HG03520 (cell line): ENCODE data around the gene UPB1.
"Not testable (repeated sequence)": the region's sequence is repeated elsewhere in the genome, so short reads cannot be mapped to it uniquely, and the experiment has no call there.

Experiments
- ATAC-seq: cut with Tn5 transposase; IDR thresholded peaks from one replicate; pipeline ENCODE4 v1.9.1; 2021; ENCODE audit warnings: mild to moderate bottlenecking, moderate library complexity; ENCODE audit not compliant: unreplicated experiment

UPB1 gene

DNA sequence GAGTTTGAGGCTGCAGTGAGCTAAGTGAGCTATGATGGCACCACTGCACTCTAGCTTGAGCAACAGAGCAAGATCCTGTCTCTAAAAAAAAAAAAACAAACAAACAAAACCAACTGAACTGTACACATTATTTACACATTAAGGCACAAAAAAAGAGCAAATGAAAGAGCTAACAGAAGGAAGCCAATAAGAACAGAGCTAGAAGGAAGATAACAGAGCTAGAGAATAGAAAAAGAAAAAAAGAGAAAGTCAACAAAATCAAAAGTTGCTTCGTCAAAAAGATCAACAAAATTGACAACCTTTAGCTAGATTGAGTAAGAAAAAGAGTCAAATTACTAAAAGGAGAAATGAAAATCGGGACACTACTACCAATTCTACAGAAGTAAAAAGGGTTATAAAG, 34.8 kb downstream of the UPB1 start:
- ATAC-seq: no peak

- not testable (repeated sequence) for ATAC-seq
Observed at GRCh38 chr22:24530968-24531367, 35.8 kb downstream of the UPB1 start.

DNA sequence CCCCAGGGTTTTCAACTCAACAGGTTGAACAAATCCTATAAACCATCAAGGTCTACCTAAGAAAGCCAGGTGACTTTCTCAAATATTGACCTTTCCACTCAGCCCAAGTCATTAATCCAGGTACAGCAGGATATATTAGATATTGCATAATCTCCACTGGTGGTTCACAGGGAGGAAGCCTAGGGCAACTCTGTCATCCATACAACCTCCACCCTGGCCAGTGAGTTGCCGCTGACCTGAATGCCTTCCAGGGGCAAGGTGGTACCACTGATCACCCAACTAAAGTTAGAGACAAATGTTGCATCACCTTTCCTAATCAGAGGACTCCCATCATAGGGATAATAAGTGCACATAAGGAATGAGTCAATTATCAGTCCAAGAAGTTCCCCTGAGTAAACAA, 36.9 kb downstream of the UPB1 start:
- no peak for ATAC-seq

- ATAC-seq: no peak
Observed at GRCh38 chr22:24535348-24535747, 40.2 kb downstream of the UPB1 start.

GRCh38 chr22:24536089-24536488, 41.0 kb downstream of the UPB1 start:
- no peak for ATAC-seq

- no peak for ATAC-seq
Observed at GRCh38 chr22:24540470-24540869, 45.3 kb downstream of the UPB1 start.

GRCh38 chr22:24541681-24542515, 46.8 kb downstream of the UPB1 start:
- no peak for ATAC-seq

DNA sequence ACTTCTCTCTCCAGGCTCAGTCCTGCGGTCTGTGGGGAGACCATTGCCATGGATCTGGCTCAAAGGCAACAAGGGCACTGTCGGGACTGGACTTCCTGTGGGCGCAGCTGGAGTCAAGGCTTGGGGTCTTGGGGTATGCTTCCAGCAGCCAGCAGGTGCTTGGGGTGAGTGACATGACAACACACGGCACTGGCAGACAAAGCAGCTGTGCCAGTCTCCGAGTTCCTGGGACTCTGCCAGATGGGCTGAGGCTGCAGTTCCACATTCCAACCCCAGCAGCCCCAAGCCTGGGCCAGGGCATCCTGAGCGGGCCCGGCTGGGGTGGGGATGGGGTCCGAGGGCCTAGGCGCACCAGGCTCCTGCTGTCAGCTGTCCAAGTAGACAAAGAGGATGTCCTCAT, 47.5 kb downstream of the UPB1 start:
- no peak for ATAC-seq

DNA sequence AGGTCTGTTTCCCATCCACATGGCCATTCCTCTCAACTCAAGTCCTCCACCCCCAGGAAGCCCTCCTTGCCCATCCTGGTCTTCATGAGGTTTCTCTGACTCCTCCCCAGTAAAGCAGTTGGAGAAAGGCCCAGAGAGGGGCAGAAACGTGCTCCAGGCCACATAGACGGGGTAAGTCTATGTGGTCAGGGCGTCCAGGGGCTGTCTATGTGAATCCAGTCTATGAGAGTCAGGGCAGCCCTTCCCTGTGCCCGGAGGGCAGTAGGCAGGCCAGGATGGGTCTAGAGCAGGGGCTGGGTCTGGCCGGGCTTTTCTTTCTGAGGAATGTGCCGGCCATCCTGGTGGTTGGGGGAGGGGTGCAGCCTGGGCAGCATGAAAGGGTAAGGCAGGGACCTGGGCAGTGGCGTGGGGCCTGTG, 48.1 kb downstream of the UPB1 start:
- no peak for ATAC-seq

GRCh38 chr22:24543679-24544243, 48.6 kb downstream of the UPB1 start:
- no peak for ATAC-seq

DNA sequence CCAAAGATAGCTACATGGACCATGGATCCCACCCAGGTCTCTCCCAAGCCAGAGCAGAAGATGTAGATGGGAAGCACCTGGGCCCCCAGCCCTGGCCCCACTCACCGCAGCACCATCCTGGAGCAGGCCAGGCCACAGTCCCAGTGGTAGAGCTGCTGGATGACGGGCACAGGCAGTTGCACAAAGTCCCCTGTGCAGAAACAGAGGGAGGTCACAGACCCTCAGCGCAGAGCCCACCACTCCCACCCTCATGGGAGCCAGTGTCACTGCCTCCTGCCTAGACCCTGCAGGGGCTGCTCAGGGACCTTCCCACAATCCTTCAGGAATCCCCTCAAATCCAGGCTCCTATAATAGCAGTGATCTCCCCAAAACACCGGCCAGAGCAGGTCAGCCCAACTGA, 53.7 kb downstream of the UPB1 start:
- ATAC-seq: no peak

DNA sequence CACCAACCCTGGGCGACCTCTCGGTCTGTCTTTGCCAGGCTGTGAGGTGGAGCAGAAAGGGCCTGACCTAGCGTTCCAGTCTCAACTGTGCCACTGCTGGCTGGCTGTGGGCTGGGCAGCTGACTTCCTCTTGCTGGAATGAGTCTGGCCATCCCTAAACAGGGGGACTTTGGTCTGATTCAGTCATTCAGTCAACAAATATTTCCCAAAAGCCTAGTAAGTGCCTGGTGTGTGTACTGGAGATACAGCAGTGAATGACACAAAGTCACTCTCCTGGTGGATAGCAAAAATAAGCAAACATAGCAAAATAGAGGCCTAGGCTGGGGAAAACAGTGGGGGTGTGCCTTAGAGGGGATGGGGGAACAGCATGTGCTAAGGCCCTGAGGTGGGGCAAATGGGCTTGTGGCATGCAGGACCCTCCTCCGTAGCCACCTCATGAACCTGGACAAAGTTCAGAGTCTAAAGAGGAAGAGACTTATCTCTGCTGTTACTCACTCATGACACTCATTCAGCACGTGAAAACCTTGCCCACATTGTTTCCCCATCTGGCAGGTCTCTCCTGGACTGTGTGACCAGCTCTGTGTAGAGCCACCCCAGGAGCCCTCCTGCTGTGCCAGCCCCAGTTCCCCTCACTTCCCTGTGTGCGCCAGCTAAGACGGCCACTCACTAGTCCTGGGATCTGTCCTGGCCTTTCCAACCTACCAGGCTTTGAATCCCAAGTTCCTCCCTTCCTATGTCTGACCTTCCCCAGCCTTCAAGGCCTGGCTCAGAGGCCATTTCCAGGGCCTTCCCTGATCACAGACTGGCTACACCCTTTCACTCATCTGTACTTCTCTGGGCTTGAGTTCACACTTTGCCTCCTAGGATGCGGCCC, 55.1 kb downstream of the UPB1 start:
- no peak for ATAC-seq

DNA sequence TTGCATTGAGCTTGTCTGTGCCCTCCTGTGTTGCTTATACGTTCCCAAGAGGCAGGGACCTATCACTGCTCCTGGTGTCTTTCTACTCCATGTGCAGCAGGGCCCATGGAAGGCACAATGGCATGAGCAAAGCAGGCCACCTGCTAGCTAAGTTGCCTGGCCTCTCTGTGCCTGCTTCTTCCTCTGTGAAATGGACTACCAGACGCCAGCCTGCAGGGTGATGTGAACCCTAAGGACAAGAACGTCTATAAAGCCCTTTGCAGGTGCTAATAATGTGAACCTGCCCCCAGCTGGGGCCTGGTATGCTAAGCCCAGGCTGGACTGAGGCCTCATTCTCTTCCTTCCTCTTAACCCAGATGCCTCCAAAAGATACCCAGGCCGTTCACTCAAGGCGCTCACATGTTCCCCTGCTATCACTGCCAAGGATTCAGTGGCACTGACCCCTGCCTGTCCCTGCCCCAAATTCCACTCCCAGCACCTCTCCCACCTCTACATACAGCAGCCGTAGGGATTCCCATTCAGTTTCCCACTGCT, 55.8 kb downstream of the UPB1 start:
- ATAC-seq: no peak

DNA sequence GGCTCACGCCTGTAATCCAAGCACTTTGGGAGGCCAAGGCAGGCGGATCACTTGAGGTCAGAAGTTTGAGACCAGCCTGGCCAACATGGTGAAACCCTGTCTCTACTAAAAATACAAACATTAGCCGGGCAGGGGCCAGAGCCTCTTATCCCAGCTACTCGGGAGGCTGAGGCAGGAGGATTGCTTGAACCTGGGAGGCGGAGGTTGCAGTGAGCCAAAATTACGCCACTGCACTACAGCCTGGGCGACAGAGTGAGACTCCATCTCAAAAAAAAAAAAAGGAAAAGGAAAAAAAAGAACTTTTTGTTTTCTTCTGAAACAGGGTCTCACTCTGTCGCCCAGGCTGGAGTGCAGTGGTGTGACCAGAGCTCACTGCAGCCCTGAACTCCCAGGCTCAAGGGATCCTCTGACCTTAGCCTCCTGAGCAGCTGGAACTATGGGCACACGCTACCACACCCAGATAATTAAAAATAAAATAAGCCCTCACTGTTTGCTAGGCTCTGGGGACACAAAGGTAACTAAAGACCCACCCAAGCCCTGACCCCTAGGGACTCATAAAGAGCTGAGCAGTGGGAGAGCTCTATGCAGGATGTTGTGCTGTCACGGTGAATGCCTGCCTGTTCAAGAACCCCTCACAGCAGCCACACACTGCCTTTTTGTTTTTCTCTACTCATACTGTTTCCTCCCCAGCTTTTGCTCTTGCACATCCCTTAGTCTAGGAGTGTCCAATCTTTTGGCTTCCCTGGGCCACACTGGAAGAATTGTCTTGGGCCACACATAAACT, 57.6 kb downstream of the UPB1 start:
- not testable (repeated sequence) for ATAC-seq

DNA sequence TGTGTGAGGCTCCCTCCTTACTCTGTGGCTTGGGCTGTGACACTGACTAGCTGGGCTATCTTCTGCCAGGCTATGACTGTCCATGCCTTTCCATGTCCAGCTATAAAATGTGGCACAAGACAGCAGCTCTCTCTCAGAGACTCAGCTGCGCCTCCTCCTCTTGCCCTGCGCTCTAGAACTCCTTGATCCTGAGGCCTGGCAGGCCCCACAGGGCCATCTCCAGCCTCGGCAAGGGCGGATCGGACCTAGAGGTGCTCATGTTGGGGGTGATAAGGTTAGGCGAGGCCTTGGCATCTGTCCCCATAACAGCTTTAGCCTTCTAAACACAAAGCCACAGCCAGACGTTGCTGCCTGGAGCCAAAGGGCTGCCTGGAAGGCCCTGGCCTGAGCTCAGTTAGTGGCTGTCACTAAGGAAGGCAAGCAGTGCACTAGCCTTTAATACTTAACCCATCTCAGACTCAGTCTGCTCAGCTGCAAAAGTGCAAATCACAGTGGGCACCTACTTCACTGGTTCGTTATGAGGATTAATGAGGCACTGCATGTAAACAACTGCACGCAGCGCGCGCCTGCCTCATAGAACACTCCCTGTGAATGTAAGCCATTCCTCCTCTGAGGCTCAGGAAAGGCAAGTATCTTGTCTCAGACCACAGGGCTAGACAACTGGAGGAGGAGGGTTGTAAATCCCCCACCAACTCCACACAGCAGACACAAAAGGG, 58.6 kb downstream of the UPB1 start:
- ATAC-seq: no peak

GRCh38 chr22:24554313-24555164, 59.4 kb downstream of the UPB1 start, which contains the start of gene GUCD1:
GUCD1 (minus strand) TSS chr22:24555138; CDS start chr22:24554991, 147 bp downstream.
- no peak for ATAC-seq

DNA sequence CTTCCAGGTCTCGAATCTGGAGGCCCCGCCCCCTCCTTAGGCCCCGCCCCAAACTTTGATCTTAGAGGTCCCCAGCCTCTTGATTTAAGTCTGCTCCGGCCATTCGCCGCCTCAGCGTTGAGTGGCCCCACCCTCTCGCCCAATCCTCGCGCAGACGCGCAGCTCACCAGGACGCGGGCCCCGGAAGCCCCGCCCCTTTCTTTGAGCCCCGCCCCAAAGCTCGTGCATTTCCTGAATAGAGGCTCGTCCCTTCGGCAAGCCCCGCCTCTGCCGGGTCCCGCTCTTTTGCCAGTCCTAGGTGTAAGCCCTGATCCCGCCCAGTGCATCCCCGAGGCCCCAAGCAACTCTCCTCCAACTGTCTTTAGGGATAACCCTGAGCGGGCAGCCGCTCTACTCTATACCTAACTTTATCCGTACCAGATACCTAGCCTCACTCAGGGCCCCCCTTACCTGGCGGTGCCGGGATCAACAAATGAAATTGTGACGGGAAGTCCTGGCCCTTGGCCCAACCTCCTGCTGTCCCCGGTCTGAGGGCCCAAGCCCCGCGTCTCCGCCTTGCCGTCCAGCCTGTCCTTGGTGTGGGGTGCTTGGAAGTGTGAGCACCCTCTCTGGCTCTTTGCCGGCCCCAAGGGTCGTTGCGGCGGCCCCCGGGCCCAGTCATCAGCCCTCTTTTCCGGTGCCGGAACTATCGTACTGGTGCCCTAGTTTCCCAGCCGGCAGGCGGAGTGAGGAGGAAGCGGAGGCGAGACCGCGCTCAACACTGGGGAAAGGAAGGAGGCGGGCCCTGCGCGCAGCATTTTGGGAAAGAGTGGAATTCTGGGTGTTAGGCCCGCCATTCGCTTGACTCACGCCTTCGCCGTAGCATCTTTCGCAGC, 60.3 kb downstream of the UPB1 start, which contains the start of gene SNRPD3:
TSS of gene SNRPD3 (plus strand) at position 835 of the 875 bp plus-strand sequence. CDS start 1,676 bp downstream, outside the sequence.
- ATAC-seq: peak; percentile 66

- no peak for ATAC-seq
Observed at GRCh38 chr22:24559471-24559870, 64.3 kb downstream of the UPB1 start.
